Limb (tissue), 2 donors: ENCODE results near the gene DAGLA.
"Not testable (repeated sequence)": the region's sequence is repeated elsewhere in the genome, so short reads cannot be mapped to it uniquely, and the experiment has no call there.

Source experiments
- DNase-seq, 2 donors: peaks; one replicate each; pipeline ENCODE4 v3.0.0-alpha.2; 2016; ENCODE audit errors: extremely low spot score in 2 of 2

The DAGLA gene

DNA sequence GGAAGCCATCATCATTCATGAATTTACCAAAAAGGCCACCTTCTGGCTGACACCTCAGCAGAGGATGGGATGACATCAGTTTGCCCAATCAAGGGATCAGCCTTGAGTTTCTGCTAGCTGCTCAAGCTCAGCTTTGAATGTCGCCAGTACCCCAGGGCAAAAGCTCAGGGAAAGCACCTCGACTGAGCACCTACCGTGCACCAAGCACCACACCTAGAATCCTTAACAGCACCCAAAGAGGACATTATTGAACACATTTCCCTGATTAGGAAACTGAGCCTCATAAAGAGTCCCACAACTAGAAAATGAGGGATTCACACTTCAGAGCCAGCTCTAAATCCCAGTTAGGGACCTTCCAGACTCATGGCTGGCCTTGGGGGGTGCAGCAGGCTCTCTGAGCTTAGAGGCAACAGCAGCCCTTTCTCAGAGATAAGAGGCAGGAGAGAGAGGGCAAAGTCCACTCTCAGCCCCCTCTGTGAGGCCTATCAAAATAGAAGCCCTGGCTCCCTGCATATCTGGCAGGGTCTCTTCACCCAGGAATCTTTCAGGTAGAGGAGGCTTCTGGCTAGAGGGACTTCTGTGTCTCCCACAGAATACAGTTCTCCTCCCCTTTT lies 13.4 kb upstream of the DAGLA start:
- no peak for DNase-seq

DNA sequence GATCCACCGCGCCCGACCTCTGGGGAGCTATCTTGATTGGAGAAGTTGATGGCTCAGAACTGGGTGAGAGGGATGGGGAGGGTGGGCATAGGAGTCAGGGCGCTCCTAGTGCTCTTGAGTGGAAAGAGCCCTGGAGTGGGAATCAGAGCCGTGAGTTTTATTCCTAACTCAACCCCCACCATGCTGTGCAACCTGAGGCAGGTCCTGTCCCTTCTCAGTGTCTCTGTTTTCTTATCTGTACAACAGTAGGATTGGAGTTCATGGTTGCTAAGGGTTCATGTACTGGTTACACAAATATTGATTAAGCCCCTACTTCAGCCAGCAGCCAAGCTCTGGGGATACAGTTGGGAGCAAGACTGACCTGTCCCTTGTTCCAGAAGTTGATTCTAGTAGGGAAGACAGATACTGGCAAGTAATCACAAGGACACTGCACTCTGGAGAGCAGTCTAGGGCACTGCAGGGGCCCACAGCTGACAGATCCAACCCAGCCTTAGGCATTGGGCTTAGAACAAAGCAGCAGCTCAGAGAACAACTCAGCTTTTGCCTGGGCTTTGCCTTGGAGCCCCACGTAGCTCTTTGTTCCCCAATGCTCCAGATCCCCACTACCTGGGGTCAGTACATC lies 12.4 kb upstream of the DAGLA start:
- DNase-seq, result no peak

DNA sequence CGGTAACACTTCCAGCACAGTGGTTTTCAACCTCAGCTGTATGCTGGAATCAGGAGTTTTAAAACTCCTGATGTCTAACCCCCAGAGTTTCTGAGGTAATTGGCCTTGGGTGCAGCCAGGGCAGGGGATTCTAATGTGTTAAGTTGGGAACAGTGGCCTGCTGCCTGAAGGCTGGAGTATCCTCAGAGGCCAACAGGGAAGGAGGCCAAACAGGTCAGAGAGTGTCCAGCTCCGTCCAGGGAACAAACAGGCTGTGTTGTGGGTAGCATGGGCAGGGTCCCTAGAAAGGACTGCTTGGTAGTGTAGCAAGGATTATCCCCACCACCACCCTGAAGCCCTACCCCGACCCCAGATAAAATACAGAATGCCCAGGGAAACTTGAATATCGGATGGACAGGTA lies 10.8 kb upstream of the DAGLA start:
- DNase-seq, result no peak

DNA sequence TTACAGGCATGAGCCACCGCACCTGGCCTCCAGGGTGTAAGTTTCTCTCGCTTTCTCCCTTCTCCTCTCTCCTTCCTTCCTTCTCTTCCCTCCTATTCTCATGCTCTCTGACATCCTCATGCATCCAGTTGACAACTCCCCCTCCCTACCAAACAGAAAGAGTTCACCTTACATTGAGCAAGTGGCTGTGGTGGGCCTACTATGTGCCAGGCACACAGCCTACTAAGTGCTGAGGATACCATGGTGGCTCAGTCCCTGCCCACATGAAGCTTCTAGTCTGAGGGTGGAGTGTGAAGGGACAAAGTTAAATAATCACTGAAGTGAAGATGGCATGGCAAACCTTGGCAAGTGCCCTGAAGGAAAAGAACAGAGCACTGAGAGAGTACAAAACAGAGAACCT lies 9.6 kb upstream of the DAGLA start:
- DNase-seq, result no peak

DNA sequence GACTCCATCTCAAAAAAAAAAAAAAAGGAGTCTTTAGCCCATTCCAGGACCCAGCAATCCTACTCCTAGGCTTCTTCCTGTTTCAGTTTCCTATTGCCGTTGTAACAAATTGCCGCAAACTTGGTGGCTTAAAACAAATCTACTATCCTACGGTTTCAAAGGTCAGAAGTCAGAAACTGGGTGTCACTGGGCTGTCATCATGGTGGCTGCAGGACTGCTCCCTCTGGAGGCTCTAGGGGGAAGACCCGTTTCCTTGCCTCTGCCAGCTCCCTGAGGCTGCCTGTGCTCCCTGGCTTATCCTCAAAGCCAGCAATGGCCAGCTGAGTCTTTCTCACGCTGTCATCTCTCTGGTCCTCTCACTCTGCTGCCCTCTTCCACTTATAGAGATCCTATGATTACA lies 8.7 kb upstream of the DAGLA start:
- no peak for DNase-seq

DNA sequence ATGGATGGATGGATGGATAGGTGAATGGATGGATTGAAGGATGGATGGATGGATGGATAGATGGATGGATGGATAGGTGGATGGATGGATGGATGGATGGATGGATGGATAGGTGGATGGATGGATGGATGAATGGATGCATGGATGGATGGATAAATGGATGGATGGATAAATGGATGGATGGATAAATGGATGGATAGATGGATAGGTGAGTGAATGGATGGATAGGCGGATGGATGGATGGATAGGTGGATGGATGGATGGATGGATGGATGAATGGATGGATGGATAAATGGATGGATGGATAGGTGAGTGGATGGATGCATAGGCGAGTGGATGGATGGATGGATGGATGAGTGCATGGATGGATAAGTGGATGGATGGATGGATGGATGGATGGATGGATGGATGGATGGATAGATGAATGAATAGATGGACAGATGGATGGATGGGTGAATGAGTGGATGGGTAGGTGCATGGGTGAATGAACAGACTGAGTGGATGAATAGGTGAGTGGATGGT lies 6.2 kb upstream of the DAGLA start:
- DNase-seq, result not testable (repeated sequence)

DNA sequence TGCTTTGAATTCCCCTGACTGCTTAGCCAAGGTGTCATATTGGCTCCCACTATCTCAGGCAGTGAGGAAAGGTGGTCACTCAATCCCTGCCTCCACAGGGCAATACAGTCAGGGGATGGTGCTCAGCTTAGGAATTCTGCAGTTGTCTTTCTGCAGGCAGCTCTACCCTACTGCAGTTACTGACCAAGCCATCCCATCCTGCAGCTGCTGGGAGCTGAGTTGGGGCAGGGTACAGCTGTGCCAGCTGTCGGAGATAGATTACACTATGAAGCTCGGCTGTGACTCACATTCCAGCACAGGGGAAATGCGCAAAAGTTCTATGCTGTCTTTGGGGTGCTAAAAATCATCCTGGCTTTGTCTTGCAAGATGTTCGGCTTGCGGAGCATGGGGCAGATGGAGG lies 4.4 kb upstream of the DAGLA start:
- DNase-seq, result peak; percentile 48 to 55

DNA sequence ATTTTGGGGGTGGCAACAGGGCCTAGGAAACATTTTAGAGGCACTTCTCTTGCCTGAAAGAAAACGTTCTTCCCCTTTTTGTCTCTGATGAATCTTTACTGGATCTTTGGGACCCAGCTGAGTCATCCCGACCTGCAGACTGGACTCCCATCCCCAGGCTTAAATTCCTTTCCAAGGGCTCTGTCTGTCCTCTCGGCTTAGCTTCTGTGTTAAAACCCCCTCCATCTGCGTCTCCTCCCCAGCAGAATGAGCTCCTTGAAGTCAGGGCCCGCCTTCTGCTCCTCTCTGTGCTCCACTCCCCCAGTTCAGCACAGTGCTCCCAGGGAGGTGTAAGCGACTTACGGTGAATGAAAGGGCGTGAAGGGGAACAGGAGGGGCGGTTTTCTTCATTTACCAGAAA lies 895 bp upstream of the DAGLA start:
- peak in 1 of 2 donors; percentile 25 for DNase-seq

DNA sequence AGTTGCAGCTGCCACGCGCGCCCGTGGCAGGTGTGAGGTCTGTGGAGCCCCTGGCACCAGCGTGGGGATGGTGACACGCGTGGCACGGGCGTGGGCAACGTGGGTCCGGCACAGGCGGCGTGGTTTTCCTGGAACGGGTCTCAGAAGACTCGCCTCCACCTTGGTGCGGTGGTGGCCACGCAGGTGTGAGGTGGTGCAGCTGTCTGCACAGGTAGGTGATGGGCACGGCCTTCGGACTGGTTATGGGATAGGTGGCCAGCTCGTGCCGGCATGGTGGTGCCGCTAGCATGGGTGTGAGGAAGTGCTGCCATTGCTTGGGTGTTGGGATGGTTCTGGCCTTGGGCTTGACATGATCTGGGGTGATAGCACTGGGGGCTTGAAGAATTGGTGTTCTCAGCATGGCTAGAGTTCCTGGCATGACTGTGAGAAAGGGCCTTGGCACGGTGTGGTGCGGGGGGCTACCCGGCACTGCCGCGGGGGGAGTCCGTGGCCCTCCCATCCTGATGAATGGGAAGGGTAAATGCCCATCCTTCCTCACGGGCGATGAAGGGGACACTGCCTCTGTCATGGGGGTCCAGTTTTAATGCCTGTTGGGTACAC lies 531 bp downstream of the DAGLA start:
- no peak for DNase-seq

DNA sequence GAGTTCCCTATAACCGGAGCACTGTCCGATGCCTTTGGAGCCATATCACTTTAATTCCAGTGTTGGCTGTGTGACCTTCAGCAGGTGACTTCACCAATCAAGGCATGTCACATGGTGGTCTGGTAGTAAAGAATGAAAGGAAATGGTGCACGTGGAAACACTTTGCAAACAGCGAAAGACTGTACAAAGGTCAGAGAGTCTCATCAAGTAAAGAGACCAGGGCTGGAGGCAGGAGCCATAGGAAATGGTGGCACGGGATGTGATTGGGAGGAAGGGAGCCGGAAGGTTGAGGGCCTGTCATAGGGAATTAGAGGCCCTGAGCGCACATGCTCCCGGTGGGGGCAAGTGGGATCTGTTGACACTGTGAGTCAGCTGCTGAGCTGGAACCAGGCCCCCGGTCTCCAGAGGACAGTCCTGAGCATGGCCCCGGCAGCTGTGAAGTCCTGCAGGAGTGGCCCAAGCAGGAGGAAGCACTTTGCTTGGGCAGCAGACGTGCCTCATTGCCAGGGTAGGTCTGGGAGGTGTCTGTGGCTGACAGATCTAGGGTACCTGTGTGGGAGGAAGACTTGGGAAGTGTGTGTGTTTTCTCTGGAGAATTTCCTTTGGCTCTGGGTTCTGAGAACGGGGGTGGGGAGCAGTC lies 2.0 kb downstream of the DAGLA start:
- DNase-seq, result peak in 1 of 2 donors; percentile 44

DNA sequence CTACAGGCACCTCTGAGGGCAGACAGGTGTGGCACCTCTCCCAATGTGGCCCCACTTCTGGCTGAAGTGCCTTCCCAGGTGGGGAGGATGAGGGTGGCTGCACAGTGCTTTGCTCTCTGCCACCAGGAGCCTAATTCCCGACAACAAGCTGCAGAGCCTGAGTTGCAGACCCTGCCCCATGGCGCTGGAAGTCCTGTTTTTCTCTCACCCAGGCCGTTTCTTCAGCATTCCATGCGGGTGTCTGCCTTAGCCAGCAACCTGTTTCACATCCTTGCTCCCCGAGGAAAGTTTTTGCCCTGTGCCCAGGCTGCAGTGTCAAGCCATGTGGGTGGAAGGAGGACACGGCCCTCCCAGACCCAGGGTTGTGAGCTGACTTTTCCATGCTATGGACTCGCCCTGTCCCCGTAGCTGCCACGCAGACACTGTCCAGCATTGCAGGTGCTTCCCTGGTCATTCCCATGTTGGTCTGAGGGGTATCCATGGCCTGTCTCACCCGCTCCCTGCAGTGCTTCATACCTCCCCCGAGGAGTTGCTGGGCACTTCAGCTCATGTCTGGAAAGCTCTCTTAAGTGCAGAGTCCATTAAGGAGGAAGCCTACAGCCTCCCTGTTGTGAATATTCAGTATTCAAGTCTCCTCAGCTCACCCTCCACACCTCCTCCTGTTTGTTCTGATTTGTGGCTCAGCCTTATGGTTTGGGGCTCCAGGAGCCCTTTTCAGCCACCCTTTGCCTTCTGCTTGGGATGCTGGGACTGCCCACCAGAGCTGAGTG lies 2.9 kb downstream of the DAGLA start:
- DNase-seq, result no peak

DNA sequence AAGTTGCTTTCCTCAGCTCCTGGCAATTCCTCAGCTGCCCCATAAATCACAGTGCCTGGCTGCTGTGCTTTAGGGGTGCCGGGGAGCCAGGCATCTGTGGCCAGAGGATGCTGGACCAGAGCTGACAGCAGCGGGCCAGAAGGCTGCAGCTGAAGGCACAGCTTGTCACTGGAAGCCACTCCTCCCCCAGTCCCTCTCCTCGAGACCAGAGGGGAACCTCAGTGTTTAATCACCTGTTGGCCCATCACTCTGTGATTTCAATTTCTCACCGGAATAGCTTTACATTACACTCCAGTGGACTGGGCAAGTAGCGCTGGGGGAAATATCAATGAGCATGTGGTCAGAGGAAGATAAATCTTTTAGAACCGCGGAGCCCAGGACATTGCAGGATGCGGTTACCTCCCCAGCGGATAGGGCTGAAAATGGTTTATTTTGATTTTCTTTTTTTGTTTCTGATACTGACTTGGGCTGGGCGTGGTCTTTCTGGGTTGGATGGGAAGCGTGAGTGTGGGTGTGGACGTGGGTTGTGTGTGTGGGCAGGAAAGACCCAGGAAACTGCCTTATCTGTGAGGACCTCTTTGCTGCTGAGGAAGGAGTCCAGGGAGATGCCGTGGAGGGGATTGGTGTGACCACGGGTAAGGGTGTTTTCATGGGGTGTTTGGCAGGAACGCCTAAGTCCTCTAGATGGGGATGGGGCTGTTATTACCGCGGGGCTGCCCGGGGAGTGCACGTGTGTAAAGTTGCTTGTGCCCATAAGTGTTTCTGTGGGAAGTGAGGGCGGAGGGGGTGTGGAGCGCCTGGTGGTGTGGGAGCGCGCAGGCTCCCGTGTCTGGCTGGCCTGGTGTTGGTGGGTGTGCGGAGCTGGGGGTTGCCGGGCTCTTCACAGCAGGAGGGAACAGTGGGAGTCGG lies 4.0 kb downstream of the DAGLA start:
- peak in 1 of 2 donors; percentile 34 for DNase-seq

DNA sequence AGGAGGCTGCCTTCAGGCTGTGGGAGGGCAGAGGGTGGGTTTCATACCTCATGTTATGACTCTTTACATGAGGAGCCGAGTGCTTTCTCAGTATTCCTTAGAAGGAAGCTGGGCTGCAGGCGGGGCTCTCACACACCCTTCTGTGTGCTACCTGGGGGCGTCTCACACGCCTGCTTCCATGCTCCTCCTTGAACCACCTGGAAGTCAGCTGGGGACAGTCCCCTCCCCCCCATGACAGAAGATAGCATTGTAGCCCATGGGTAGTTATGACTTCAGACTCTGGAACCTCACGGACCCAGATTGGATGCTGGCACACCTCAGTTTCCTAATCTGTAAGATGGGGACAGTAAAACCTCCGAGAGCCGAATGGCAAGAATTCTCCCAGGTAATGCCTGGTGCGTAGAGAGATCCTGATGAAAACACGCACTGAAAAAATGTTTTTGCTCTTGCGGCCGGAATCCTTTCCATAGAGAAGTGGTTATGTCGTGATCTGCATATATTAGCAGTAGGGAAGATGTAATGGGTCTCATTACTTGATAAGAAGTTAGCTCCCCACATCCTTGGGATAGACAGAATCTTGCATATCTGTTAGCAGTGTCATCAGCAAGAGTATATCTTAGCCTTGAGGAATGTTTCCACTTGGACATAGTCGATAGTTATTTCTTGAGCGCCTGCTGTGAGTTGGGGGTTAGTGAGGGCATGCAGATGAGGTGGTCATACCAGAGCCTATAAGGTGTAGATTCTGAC lies 4.9 kb downstream of the DAGLA start:
- no peak for DNase-seq

DNA sequence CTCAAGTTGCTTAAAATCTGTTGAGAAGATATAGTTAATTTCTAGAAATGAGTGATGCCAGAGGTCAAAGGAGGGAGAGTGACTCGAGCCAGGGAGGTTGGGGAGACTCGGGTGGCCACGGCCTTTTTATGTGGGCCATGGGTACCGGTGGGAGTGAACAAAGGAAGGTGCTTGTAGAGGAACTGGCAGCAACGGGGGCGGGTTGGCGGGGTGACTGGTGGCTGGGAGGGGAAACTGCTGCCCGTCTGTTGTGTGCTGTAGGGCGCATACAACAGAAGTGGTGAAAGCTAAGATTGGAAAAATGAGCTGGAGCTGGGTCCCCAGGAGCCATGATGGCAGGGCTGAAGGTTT lies 5.4 kb downstream of the DAGLA start:
- no peak for DNase-seq

DNA sequence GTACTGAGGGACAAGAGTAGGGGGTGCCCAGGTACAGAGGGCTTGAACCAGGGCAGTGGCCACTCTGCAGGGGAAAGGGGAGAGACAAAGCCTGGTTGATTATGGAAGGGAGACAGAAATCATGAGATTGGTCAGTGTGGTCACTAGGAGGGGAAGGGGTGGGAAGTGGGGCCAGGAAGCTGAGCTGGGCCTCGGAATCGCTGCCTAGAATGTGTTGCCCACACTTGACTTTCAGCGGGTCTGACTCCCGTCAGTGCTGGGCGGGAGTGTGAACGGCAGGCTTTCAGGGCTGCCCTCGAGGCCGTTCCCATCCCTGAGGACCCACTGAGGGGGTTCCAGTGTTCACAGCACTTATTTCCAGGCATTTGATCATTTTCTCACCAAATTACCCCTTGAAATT lies 5.9 kb downstream of the DAGLA start:
- no peak for DNase-seq

DNA sequence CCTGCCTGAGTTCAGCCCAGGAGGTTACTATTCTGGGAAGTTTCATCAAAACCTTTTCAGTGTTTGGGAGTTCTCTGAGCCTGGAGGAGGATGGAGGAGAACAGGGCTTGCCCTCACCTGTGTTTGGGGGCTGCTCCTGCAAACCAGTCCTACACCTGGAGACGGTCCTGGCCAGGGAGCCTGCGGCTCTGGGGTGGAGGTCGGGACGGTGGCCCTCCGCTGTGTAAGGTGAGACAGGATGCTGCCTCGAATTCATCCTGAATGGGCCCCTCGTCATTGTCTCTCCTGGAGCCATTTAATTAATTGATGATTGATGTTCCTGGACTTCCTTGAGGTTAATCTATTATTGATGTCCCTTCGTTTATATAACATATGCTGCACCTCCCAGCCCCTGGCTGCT lies 6.3 kb downstream of the DAGLA start:
- no peak for DNase-seq

DNA sequence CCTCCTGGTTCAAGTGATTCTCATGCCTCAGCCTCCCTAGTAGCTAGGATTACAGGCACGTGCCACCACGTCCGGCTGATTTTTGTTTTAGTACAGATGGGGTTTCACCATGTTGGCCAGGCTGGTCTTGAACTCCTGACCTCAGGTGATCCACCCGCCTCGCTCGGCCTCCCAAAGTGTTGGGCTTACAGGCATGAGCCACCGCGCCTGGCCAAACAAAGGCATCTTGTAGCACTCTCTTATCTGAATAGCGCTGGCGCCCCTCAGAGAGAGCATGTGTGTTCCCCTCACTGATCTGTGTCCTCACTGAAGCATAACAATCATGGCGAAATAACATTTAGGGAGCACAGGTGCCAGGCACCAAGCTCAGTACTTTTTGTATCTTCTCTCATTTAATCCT lies 7.2 kb downstream of the DAGLA start:
- DNase-seq, result no peak

DNA sequence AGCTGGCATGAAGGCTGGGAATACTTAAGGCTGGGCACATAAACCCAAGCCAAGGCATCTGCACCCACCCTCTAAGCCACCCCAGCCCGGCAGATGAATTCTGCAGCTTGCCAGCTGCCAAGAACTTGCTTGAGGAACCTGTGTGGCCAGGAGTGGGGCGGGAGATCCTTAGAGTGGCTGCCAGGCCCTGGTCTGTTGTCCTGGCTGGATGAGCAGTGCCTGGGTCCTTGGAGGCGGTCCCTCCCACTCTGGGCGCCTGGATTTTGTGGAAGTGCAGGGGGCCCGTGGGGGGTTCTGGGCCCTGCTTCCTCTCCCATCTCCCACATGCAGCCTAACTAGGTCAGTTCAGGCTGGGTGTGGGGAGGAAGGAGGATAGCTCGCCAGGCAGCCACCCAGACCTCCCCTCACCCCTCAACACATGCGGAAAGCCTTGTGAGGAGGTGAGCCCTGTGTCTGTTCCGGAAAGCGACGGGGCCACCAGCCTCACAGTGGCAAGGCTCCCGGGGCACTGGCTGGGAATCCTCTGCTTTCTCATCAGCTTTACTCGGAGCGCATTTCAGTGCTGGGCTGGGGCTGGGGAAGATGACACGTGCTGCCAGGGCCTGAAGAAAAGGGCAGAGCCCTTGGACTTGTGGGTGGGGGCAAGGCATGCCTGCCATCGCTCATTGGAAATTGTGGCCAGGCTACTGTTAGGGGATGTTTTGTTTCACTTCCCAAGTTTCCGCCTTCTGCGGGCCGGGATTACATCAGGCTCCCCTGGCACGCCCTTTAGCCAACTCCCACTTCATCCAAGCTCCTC lies 8.4 kb downstream of the DAGLA start:
- peak in 1 of 2 donors; percentile 32 for DNase-seq

DNA sequence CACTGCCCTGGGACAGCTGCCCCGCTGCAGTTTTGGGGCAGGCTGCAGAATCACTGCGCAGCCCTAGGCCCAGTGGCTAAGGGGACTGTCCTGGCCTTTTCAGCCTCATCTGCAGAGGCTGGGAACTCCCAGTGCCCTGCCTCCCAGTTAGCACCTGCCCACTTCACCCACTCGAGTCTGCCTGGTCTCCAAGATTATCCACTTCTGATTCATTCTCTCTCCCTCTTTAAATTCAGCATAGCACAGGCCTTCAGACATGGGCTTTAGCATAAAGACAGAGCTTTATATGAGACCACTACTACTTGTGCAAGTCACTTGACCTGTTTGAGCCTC lies 8.9 kb downstream of the DAGLA start:
- no peak for DNase-seq
